Endothelial cell of umbilical vein (primary cell): ENCODE measurements around the gene FUT7.

ENCODE experiments used
- EZH2 ChIP-seq: IDR thresholded peaks from 2 replicates; pipeline ENCODE4 v1.6.1; 2012; ENCODE audit warnings: borderline replicate concordance, low read depth, mild to moderate bottlenecking, moderate library complexity, low read length, inconsistent platforms; ENCODE audit not compliant: severe bottlenecking
- FOS ChIP-seq: IDR thresholded peaks from 2 replicates; pipeline ENCODE4 v1.6.1; 2011; ENCODE audit warnings: mild to moderate bottlenecking, low read length, moderate library complexity, borderline replicate concordance; ENCODE audit not compliant: insufficient read depth
- GATA2 ChIP-seq: IDR thresholded peaks from 2 replicates; pipeline ENCODE4 v1.7.0; 2011; ENCODE audit warnings: low read depth, mild to moderate bottlenecking, moderate library complexity, mixed read lengths, low read length; ENCODE audit not compliant: insufficient read length, insufficient read depth
- JUN ChIP-seq: IDR thresholded peaks from 2 replicates; pipeline ENCODE4 v1.6.1; 2011; ENCODE audit warnings: borderline replicate concordance, low read depth; ENCODE audit not compliant: insufficient read length, insufficient read depth
- MYC ChIP-seq: IDR thresholded peaks from one replicate; pipeline ENCODE4 v1.6.1; 2011; ENCODE audit warnings: mild to moderate bottlenecking, low read depth, low read length
- POLR2A ChIP-seq: IDR thresholded peaks from 2 replicates; pipeline ENCODE4 v1.6.1; 2012; ENCODE audit warnings: low read depth, mild to moderate bottlenecking, control low read depth, low read length
- POLR2AphosphoS5 ChIP-seq: IDR thresholded peaks from 2 replicates; pipeline ENCODE4 v1.6.1; 2012; ENCODE audit warnings: low read depth, mild to moderate bottlenecking, control low read depth, low read length, moderate library complexity; ENCODE audit not compliant: insufficient read depth
- TF ChIP-seq, protein P1 (sequence below), 2 donors: IDR thresholded peaks; 1 replicate in 1 of 2; 2 replicates in 1 of 2; pipeline ENCODE4 v1.5.1; 2011; ENCODE audit warnings: low read length in 2 of 2, mild to moderate bottlenecking in 2 of 2, moderate library complexity in 2 of 2, control low read depth in 1 of 2, inconsistent platforms in 1 of 2, low read depth in 1 of 2; ENCODE audit not compliant: insufficient read depth in 1 of 2; ENCODE audit errors: extremely low read depth in 1 of 2
- TF ChIP-seq, protein P2 (sequence below): IDR thresholded peaks from 2 replicates; pipeline ENCODE4 v1.6.1; 2011; ENCODE audit not compliant: insufficient read depth, insufficient read length

DNA sequence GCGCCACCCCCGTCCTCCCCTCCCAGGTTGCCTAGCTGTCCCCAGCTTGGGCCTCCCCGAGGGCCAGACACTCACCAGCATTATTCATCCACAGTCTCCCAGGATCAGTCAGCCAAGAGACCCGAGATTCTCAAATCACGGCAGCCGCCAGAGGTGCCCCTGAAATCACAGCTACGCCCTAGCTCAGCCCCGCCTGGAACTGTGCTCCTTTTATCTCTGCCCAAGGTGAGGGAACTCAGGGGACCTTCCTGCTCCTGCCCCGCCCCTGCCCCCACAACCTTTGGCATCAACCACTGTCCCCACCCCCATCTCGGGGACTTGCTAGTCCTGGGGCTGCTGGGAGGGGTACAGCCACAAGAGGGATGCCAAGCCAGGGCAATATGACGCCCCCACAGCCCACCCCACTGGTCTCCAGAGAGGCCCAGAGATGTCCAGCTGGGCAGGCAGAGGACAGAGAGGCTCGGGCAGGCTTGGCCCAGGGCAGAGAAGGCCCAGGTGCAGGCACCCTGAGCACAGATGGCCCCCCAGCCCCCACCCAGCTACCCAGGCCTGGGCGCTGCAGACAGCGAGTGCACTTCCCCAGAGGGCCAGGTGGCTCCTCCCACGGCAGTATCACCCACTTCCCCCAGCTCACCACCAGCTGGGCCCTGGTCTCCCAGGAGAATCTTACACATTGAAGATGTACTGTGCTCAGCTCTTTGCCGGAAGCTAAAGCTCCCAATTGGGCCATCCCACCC, at the start of gene FUT7:
- TF ChIP-seq, protein P1, sequence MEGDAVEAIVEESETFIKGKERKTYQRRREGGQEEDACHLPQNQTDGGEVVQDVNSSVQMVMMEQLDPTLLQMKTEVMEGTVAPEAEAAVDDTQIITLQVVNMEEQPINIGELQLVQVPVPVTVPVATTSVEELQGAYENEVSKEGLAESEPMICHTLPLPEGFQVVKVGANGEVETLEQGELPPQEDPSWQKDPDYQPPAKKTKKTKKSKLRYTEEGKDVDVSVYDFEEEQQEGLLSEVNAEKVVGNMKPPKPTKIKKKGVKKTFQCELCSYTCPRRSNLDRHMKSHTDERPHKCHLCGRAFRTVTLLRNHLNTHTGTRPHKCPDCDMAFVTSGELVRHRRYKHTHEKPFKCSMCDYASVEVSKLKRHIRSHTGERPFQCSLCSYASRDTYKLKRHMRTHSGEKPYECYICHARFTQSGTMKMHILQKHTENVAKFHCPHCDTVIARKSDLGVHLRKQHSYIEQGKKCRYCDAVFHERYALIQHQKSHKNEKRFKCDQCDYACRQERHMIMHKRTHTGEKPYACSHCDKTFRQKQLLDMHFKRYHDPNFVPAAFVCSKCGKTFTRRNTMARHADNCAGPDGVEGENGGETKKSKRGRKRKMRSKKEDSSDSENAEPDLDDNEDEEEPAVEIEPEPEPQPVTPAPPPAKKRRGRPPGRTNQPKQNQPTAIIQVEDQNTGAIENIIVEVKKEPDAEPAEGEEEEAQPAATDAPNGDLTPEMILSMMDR (IDR thresholded peaks at IDR 0.05; ENCODE audit: extremely low read depth in 1 of 2, insufficient read depth in 1 of 2, low read depth in 1 of 2, low read length in 2 of 2), result no peak
- no peak for TF ChIP-seq POLR2A
- no peak for TF ChIP-seq JUN
- TF ChIP-seq POLR2AphosphoS5, result no peak
- no peak for TF ChIP-seq EZH2
- TF ChIP-seq, protein P2, sequence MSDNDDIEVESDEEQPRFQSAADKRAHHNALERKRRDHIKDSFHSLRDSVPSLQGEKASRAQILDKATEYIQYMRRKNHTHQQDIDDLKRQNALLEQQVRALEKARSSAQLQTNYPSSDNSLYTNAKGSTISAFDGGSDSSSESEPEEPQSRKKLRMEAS, result no peak
- TF ChIP-seq FOS, result no peak
- no peak for TF ChIP-seq MYC
- no peak for TF ChIP-seq GATA2
